PC-9 (cell line): Measurements from ENCODE around the gene MZT2B.
"Not testable (repeated sequence)": the region's sequence is repeated elsewhere in the genome, so short reads cannot be mapped to it uniquely, and the experiment has no call there.

Source experiments
- CTCF ChIP-seq: fragments of 200-600 bp; sonication (generic); conservative IDR thresholded peaks from 2 replicates; pipeline ENCODE4 v1.6.1; 2017; ENCODE audit warnings: mixed run types, antibody characterized with exemption, mild to moderate bottlenecking, moderate library complexity
- EZH2 ChIP-seq: fragments of 200-600 bp; sonication (generic); IDR thresholded peaks from 2 replicates; pipeline ENCODE4 v1.8.0; 2017; ENCODE audit warnings: antibody characterized with exemption, low read depth

GRCh38 chr2:130142396-130143265, 39.4 kb upstream of the MZT2B start:
- TF ChIP-seq EZH2, CTCF: not testable (repeated sequence)
